Common myeloid progenitor, CD34-positive (primary cell): Measurements from ENCODE around the gene SLITRK3.

Experiments used
- CTCF ChIA-PET: fragments of 350-600 bp; sonication (Branson Sonifier 250); formaldehyde crosslinking; loops from one replicate; lab custom pipeline; 2021; ENCODE audit warnings: antibody characterized with exemption; lab: Charles Lee
- POLR2A ChIA-PET: fragments of 350-600 bp; sonication (Branson Sonifier 250); formaldehyde crosslinking; loops from one replicate; lab custom pipeline; 2021; ENCODE audit warnings: antibody characterized with exemption; lab: Charles Lee
- DNase-seq, 3 donors: peaks; one replicate each; pipeline versions ENCODE4 v3.0.0 to v3.0.0-alpha.2; 2013
- H3K27ac ChIP-seq, 2 experiments: 1 replicate in 1 of 2; 2 replicates in 1 of 2; pipeline ENCODE4 v1.7.0; 2013; ENCODE audit warnings: inconsistent platforms in 2 of 2, low read length in 2 of 2, mild to moderate bottlenecking in 2 of 2, low read depth in 1 of 2, moderate library complexity in 1 of 2; ENCODE audit not compliant: severe bottlenecking in 2 of 2, insufficient read depth in 1 of 2, poor library complexity in 1 of 2
- H3K27me3 ChIP-seq, 5 experiments: replicated peaks in 2 of 5; 1 replicate in 3 of 5; 2 replicates in 2 of 5; pipeline versions ENCODE4 v1.6.1 to v1.7.0; 2013; ENCODE audit warnings: low read length in 4 of 5, mild to moderate bottlenecking in 2 of 5, moderate library complexity in 2 of 5, inconsistent platforms in 1 of 5; ENCODE audit not compliant: insufficient read depth in 5 of 5, control insufficient read depth in 4 of 5
- H3K36me3 ChIP-seq, 4 experiments: 1 replicate in 2 of 4; 2 replicates in 2 of 4; pipeline versions ENCODE4 v1.6.1 to v1.7.0; 2013; ENCODE audit warnings: low read length in 3 of 4, control low read depth in 1 of 4, mild to moderate bottlenecking in 1 of 4; ENCODE audit not compliant: control insufficient read depth in 4 of 4, insufficient read depth in 4 of 4
- H3K4me1 ChIP-seq, 4 experiments: 1 replicate in 3 of 4; 2 replicates in 1 of 4; pipeline versions ENCODE4 v1.6.1 to v1.7.1; 2013; ENCODE audit warnings: low read length in 3 of 4, mild to moderate bottlenecking in 3 of 4, control low read depth in 1 of 4, inconsistent platforms in 1 of 4, moderate library complexity in 1 of 4; ENCODE audit not compliant: control insufficient read depth in 4 of 4, insufficient read depth in 4 of 4; ENCODE audit errors: control extremely low read depth in 1 of 4
- H3K4me3 ChIP-seq, 7 experiments: 1 replicate in 4 of 7; 2 replicates in 3 of 7; pipeline versions ENCODE4 v1.5.1 to v1.7.0; 2013; ENCODE audit warnings: mild to moderate bottlenecking in 7 of 7, low read length in 6 of 7, moderate library complexity in 6 of 7, inconsistent platforms in 2 of 7, low read depth in 2 of 7, control low read depth in 1 of 7; ENCODE audit not compliant: insufficient read depth in 4 of 7, control insufficient read depth in 1 of 7; ENCODE audit errors: extremely low read depth in 1 of 7
- H3K9me3 ChIP-seq, 5 experiments: 1 replicate in 4 of 5; 2 replicates in 1 of 5; pipeline versions ENCODE4 v1.6.1 to v1.7.1; 2013; ENCODE audit warnings: low read length in 4 of 5, mild to moderate bottlenecking in 2 of 5, inconsistent platforms in 1 of 5, low read depth in 1 of 5, moderate library complexity in 1 of 5; ENCODE audit not compliant: control insufficient read depth in 4 of 5, insufficient read depth in 2 of 5; ENCODE audit errors: control extremely low read depth in 1 of 5
- WGBS: methylation state at CpG from one replicate; pipeline ENCODE4 v1.1.5; 2013; ENCODE audit not compliant: insufficient coverage; 5-methylcytosine and 5-hydroxymethylcytosine counted together

SLITRK3 gene

GRCh38 chr3:165211721-165212120, 15.5 kb upstream of the SLITRK3 start:
- Histone ChIP-seq H3K4me3 (no peak overlapping the region), H3K27ac (no peak overlapping the region), H3K9me3 (no peaks in the 10 kb centered on the region), H3K27me3 (peaks cover 0 to 5% (median 2%) of the 10 kb centered on the region in 5 experiments), H3K4me1 (peaks cover 0 to 3% (median 2%) of the 10 kb centered on the region in 4 experiments), H3K36me3 (no peaks in the 10 kb centered on the region)
- no peak for DNase-seq
- ChIA-PET CTCF (no interaction called here), POLR2A (no interaction called here)
- WGBS, result 88% methylated on average over 4 of the region's 4 CpGs

- Histone ChIP-seq H3K27ac (no peak overlapping the region), H3K36me3 (no peaks in the 10 kb centered on the region), H3K9me3 (no peaks in the 10 kb centered on the region), H3K4me1 (peaks cover 0 to 3% (median 2%) of the 10 kb centered on the region in 4 experiments), H3K27me3 (peaks cover 0 to 5% (median 2%) of the 10 kb centered on the region in 5 experiments), H3K4me3 (no peak overlapping the region)
- no peak for DNase-seq
- ChIA-PET POLR2A (no interaction called here), CTCF (interaction anchor here (0.7 kb wide), 1 partner anchor 29 kb away, joined by 3 read pairs; no protein-coding TSS in a partner anchor)
- 94% methylated on average over 2 of the region's 3 CpGs for WGBS
These were observed 14.5 kb upstream of the SLITRK3 start for GRCh38 chr3:165210727-165211126.

GRCh38 chr3:165210132-165210531, 13.9 kb upstream of the SLITRK3 start:
- H3K36me3 ChIP-seq, result no peaks in the 10 kb centered on the region
- H3K27ac ChIP-seq, result no peak overlapping the region
- H3K4me3 ChIP-seq, result no peak overlapping the region
- ChIA-PET POLR2A (no interaction called here), CTCF (interaction anchor here (0.7 kb wide), 1 partner anchor 30 kb away, joined by 3 read pairs; no protein-coding TSS in a partner anchor)
- H3K9me3 ChIP-seq, result no peaks in the 10 kb centered on the region
- H3K4me1 ChIP-seq, result peaks cover 0 to 3% (median 2%) of the 10 kb centered on the region in 4 experiments
- DNase-seq, result no peak
- H3K27me3 ChIP-seq, result peaks cover 0 to 5% (median 2%) of the 10 kb centered on the region in 5 experiments

- H3K27me3 ChIP-seq, result peaks cover 3 to 23% (median 5%) of the 10 kb centered on the region in 5 experiments
- 22% methylated on average over 13 of the region's 26 CpGs for WGBS
- peak; percentile 67 to 84 (median 83) for DNase-seq
- H3K4me3 ChIP-seq, result peak overlapping the region in 6 of 7 experiments; percentile 21 to 63 (median 30)
- H3K27ac ChIP-seq, result no peak overlapping the region
- CTCF ChIA-PET, result interaction anchor here (0.6 to 1.9 kb wide), 7 partner anchors 9 to 104 kb away, joined by 3 to 12 read pairs (median 3); no protein-coding TSS in a partner anchor
- POLR2A ChIA-PET, result no interaction called here
- no peaks in the 10 kb centered on the region for H3K9me3 ChIP-seq
- H3K36me3 ChIP-seq, result no peaks in the 10 kb centered on the region
- peaks cover 0 to 3% (median 2%) of the 10 kb centered on the region in 4 experiments for H3K4me1 ChIP-seq
These were observed 10.5 kb upstream of the SLITRK3 start for GRCh38 chr3:165206454-165207266.

GRCh38 chr3:165204445-165204844, 8.3 kb upstream of the SLITRK3 start:
- Histone ChIP-seq H3K9me3 (no peaks in the 10 kb centered on the region), H3K4me3 (no peak overlapping the region), H3K27me3 (peaks cover 4 to 43% (median 5%) of the 10 kb centered on the region in 5 experiments), H3K36me3 (no peaks in the 10 kb centered on the region), H3K27ac (no peak overlapping the region), H3K4me1 (peaks cover 0 to 3% (median 2%) of the 10 kb centered on the region in 4 experiments)
- ChIA-PET CTCF (no interaction called here), POLR2A (no interaction called here)
- no peak for DNase-seq
- no CpG with 5 or more reads among the region's 1 CpG for WGBS

GRCh38 chr3:165202995-165203394, 6.8 kb upstream of the SLITRK3 start:
- Histone ChIP-seq H3K4me1 (peaks cover 0 to 3% (median 2%) of the 10 kb centered on the region in 4 experiments), H3K27ac (no peak overlapping the region), H3K27me3 (peaks cover 8 to 57% (median 11%) of the 10 kb centered on the region in 5 experiments), H3K9me3 (no peaks in the 10 kb centered on the region), H3K4me3 (no peak overlapping the region), H3K36me3 (no peaks in the 10 kb centered on the region)
- ChIA-PET POLR2A (no interaction called here), CTCF (no interaction called here)
- WGBS, result 100% methylated on average over 2 of the region's 5 CpGs
- no peak for DNase-seq

- ChIA-PET POLR2A (no interaction called here), CTCF (no interaction called here)
- no peaks in the 10 kb centered on the region for H3K36me3 ChIP-seq
- peaks cover 12 to 62% (median 18%) of the 10 kb centered on the region in 5 experiments for H3K27me3 ChIP-seq
- DNase-seq, result no peak
- no CpG with 5 or more reads among the region's 2 CpGs for WGBS
- H3K27ac ChIP-seq, result no peak overlapping the region
- peaks cover 2 to 6% (median 3%) of the 10 kb centered on the region in 4 experiments for H3K4me1 ChIP-seq
- H3K9me3 ChIP-seq, result no peaks in the 10 kb centered on the region
- H3K4me3 ChIP-seq, result no peak overlapping the region
These were observed 5.8 kb upstream of the SLITRK3 start for GRCh38 chr3:165201964-165202363.
